Left lung (tissue), 10 donors: ENCODE measurements around the gene BHLHE23. TPM values are rescaled to one million over a fixed set of nuclear protein-coding genes. Genes with fewer than 3 reads are reported as not detected.
"Not testable (repeated sequence)": the region's sequence is repeated elsewhere in the genome, so short reads cannot be mapped to it uniquely, and the experiment has no call there.

Source experiments
- ATAC-seq: fragments of 200-7000 bp; cut with Tn5 transposase; one replicate; pipeline ENCODE4 v1.9.1; 2020; ENCODE audit warnings: moderate library complexity
- DNase-seq, 4 donors: peaks; one replicate each; pipeline ENCODE4 v3.0.0-alpha.2; 2013 to 2020
- H3K27ac ChIP-seq, 2 donors: fragments of 200-600 bp; sonication (generic) in 1 of 2; one replicate each; pipeline versions ENCODE4 v1.5.0 to v1.8.0; 2020 to 2021
- H3K27me3 ChIP-seq, 2 donors: fragments of 200-600 bp; sonication (generic) in 1 of 2; one replicate each; pipeline versions ENCODE4 v1.5.0 to v1.8.0; 2020 to 2021
- H3K36me3 ChIP-seq, 2 donors: fragments of 200-600 bp; sonication (generic) in 1 of 2; one replicate each; pipeline versions ENCODE4 v1.5.0 to v1.8.0; 2020 to 2021
- H3K4me1 ChIP-seq, 2 donors: fragments of 200-600 bp; one replicate each; pipeline ENCODE4 v1.8.0; 2021
- H3K4me3 ChIP-seq, 2 donors: fragments of 200-600 bp; sonication (generic) in 1 of 2; one replicate each; pipeline versions ENCODE4 v1.5.0 to v1.8.0; 2020 to 2021; ENCODE audit warnings: mild to moderate bottlenecking in 1 of 2
- H3K9me3 ChIP-seq, 2 donors: fragments of 200-600 bp; sonication (generic) in 1 of 2; one replicate each; pipeline versions ENCODE4 v1.5.0 to v1.8.0; 2020 to 2021
- intact Hi-C, 2 donors: fragments of 100-400 bp; cut with DNase I; formaldehyde crosslinking; loops; one replicate each; pipeline versions ENCODE4 v1.11.2 to v1.14.2; 2022
- polyA plus RNA-seq, 6 donors: library from polyadenylated mRNA; unstranded; fragments of 120-200 nt; gene quantifications; one replicate each; pipeline ENCODE4 v1.2.1, GENCODE V29; 2013; ENCODE audit not compliant: insufficient read length in 6 of 6
- total RNA-seq, 2 donors: library from RNA; stranded (reverse); fragmentation: NEBNext Ultra II Directional; extraction: Animal tissue kit (Norgen Biotek cat#: 25700); gene quantifications; one replicate each; pipeline ENCODE4 v1.2.1, GENCODE V29; 2021
- TF ChIP-seq, protein P1 (sequence below), 2 donors: fragments of 200-600 bp; sonication (generic) in 1 of 2; IDR thresholded peaks; one replicate each; pipeline versions ENCODE4 v1.5.0 to v1.8.0; 2021; ENCODE audit warnings: antibody characterized with exemption in 2 of 2
- donor health status: DM: no; HTN: yes; CAD: no.
- donor health status: DM: no; HTN: no; CAD: no.

Gene BHLHE23
- total and polyA plus RNA-seq, 8 donors = not detected

GRCh38 chr20:63036291-63036690 lies 29.5 kb upstream of the BHLHE23 start:
- DNase-seq (peak in 2 of 4 donors; percentile 26 to 57), ATAC-seq (no peak)
- Histone ChIP-seq H3K4me1 (no peaks in the 10 kb centered on the region), H3K9me3 (no peaks in the 10 kb centered on the region), H3K27me3 (peaks cover 20 to 98% of the 10 kb centered on the region in 2 donors), H3K36me3 (no peaks in the 10 kb centered on the region), H3K4me3 (no peak overlapping the region), H3K27ac (no peak overlapping the region)
- TF ChIP-seq, protein P1, sequence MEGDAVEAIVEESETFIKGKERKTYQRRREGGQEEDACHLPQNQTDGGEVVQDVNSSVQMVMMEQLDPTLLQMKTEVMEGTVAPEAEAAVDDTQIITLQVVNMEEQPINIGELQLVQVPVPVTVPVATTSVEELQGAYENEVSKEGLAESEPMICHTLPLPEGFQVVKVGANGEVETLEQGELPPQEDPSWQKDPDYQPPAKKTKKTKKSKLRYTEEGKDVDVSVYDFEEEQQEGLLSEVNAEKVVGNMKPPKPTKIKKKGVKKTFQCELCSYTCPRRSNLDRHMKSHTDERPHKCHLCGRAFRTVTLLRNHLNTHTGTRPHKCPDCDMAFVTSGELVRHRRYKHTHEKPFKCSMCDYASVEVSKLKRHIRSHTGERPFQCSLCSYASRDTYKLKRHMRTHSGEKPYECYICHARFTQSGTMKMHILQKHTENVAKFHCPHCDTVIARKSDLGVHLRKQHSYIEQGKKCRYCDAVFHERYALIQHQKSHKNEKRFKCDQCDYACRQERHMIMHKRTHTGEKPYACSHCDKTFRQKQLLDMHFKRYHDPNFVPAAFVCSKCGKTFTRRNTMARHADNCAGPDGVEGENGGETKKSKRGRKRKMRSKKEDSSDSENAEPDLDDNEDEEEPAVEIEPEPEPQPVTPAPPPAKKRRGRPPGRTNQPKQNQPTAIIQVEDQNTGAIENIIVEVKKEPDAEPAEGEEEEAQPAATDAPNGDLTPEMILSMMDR (IDR thresholded peaks at IDR 0.05) = no peak
- intact Hi-C loops = no loop called here

DNA sequence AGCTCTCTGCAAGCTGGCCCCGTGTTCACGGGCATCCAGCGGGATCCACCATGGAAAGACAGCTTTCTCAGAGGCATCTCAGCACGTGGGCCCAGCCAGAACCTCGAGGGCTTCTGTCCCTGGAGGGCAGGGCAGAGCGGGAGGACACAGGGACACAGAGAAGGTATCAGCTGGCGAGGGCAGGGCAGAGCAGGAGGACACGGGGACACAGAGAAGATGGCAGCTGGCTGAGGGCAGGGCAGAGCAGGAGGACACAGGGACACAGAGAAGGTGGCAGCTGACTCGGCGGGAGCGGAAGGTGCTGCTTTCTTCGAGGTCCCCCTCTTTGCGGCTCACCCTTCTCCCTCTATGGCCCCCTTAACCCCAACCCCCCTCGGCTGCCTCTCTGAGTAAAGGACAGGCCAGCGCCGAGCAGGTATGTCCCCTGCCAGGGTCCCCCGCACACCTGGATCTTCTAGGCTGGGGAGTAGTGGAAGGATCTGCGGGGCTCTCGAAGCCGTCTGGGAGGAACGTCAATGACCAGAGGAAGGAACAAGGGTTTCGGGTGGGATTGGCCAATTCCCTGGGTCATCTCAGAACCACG lies 28.9 kb upstream of the BHLHE23 start:
- Histone ChIP-seq H3K27me3 (peaks cover 20 to 100% of the 10 kb centered on the region in 2 donors), H3K4me1 (no peaks in the 10 kb centered on the region), H3K4me3 (no peak overlapping the region), H3K9me3 (no peaks in the 10 kb centered on the region), H3K27ac (no peak overlapping the region), H3K36me3 (no peaks in the 10 kb centered on the region)
- intact Hi-C loops = no loop called here
- TF ChIP-seq, protein P1 (IDR thresholded peaks at IDR 0.05) = no peak
- peak in 2 of 4 donors; percentile 25 to 59 for DNase-seq
- ATAC-seq = no peak

GRCh38 chr20:63034710-63035602 lies 28.2 kb upstream of the BHLHE23 start:
- H3K4me1 ChIP-seq, intact Hi-C loops, H3K27ac ChIP-seq, H3K4me3 ChIP-seq, H3K36me3 ChIP-seq, H3K9me3 ChIP-seq, ATAC-seq: not testable (repeated sequence)
- H3K27me3 ChIP-seq = peaks cover 20 to 100% of the 10 kb centered on the region in 2 donors
- peak in 2 of 4 donors; percentile 19 to 55 for DNase-seq

DNA sequence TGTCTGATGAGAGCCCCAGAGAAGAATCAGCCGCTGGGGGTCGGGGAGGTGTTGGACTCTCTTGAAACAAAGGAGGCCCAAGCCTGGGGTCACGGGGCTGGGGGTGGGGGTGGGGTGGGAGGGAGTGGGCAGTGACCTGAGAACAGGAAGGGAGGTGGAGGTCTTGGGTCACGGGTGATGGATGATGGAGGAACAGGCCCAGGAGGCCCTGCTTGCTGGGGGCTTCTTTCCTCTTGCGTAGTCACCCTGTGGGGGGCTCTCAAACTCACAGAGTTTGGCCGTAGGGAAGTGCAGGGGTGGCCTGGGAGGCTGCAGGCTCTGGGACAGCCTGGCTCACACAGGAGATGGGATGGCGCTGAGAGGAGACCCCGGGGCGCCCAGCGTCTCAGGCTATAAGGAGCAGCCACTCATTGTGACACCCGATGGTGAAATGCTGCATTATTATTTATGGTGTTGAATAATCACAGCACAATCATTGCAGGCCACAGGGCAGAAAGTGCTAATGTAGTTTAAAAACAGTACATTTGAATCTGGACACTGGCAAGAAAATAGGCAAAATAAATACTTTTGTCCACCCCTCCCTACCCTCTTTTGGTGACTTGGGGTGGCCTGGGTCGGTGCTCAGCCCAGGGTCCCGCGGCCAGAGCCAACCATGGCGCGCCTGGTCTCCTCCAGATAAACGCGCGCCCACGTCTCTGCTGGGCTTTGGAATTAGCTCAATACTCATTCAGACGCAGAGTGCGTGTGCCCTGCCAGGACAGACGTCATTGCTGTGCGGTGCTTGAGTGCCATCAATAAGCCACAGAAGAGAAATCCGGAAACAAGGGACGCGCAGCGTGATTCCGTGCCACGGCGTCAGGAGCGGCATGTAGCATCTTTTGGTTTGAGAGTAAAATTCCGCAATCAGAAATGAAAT lies 27.3 kb upstream of the BHLHE23 start:
- peaks cover 20 to 100% of the 10 kb centered on the region in 2 donors for H3K27me3 ChIP-seq
- intact Hi-C loops = no loop called here
- no peak overlapping the region for H3K27ac ChIP-seq
- H3K4me1 ChIP-seq = no peaks in the 10 kb centered on the region
- DNase-seq = peak in 2 of 4 donors; percentile 15 to 53
- TF ChIP-seq, protein P1 (IDR thresholded peaks at IDR 0.05) = no peak
- no peaks in the 10 kb centered on the region for H3K36me3 ChIP-seq
- H3K4me3 ChIP-seq = no peak overlapping the region
- no peak for ATAC-seq
- H3K9me3 ChIP-seq = no peaks in the 10 kb centered on the region

DNA sequence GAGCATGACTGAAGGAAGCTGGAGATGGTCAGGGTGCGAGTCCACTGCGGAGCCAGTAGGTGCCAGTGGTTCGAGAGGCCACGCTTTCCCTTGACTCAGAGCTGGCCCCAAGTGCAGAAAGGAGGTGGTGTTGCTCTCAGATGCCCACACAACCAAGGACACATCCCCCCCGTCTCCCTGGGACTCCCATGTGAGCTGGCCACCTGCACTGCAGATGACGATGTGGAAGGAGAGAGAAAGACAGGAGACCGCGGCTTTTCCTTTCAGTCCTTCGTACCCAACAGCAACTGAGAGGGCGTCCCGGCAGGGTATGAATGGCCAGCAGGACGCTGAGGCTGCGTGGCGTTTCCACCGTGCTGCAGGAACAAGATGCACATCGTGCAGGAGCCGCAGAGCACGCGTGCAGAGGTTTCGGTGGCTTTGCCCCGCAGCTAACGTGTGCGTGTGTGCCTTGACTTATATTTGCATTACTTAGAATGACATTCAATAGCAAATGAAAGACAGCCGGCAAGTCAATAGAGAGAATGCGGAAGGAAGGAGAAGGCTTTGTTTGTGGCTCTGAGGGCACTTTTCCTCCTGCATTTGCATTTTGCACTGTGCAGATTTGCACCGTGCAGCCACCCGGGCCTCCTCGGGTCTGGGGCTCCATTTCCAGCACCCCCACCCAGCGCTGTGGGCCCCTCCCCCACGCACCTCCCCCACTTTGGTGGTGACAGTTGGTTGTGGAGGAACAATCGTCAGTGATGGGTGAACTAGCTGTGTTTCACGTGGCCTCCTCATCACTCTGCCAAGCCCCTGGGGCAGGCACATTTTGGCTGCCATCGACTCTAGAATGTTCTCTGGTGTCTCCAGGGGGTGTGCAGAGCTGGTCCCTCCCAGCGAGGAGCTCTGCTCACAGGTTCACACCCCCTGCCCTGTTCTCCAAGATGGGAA lies 26.4 kb upstream of the BHLHE23 start:
- H3K27me3 ChIP-seq = peaks cover 24 to 98% of the 10 kb centered on the region in 2 donors
- H3K27ac ChIP-seq = no peak overlapping the region
- no peaks in the 10 kb centered on the region for H3K4me1 ChIP-seq
- TF ChIP-seq, protein P1 (IDR thresholded peaks at IDR 0.05) = no peak
- ATAC-seq (no peak), DNase-seq (peak in 2 of 4 donors; percentile 19 to 77)
- no peaks in the 10 kb centered on the region for H3K9me3 ChIP-seq
- intact Hi-C loops = no loop called here
- H3K4me3 ChIP-seq = no peak overlapping the region
- H3K36me3 ChIP-seq = no peaks in the 10 kb centered on the region
